Epithelial cell of esophagus (primary cell): Measurements from ENCODE around the gene EXOC6.
A peak's percentile ranks its signal among the peaks of the same experiment; 100 is the strongest.

ENCODE experiments used
- DNase-seq: peaks from one replicate; pipeline ENCODE4 v3.0.0; 2010; ENCODE audit warnings: low read depth
- H3K4me3 ChIP-seq: 2 replicates; pipeline ENCODE4 v1.5.1; 2011; ENCODE audit warnings: mild to moderate bottlenecking, low read length, control low read depth
- CTCF ChIP-seq: IDR thresholded peaks from 2 replicates; pipeline ENCODE4 v1.5.1; 2011; ENCODE audit warnings: low read depth, mild to moderate bottlenecking, low read length, control low read depth, inconsistent platforms; ENCODE audit not compliant: insufficient read depth; ENCODE audit errors: missing control alignments

The EXOC6 gene

GRCh38 chr10:93032105-93032808, 183.9 kb downstream of the EXOC6 start:
- no peak for DNase-seq
- H3K4me3 ChIP-seq, result no peak overlapping the region
- TF ChIP-seq CTCF, result no peak

- no peak overlapping the region for H3K4me3 ChIP-seq
- TF ChIP-seq CTCF, result no peak
- no peak for DNase-seq
Measured at GRCh38 chr10:93032809-93033137, 184.5 kb downstream of the EXOC6 start.

- no peak overlapping the region for H3K4me3 ChIP-seq
- TF ChIP-seq CTCF, result no peak
- no peak for DNase-seq
Measured at GRCh38 chr10:93034426-93034825, 186.1 kb downstream of the EXOC6 start.

- no peak for DNase-seq
- TF ChIP-seq CTCF, result no peak
- H3K4me3 ChIP-seq, result no peak overlapping the region
Measured at GRCh38 chr10:93039110-93039509, 190.8 kb downstream of the EXOC6 start.

GRCh38 chr10:93039721-93040120, 191.4 kb downstream of the EXOC6 start:
- DNase-seq, result peak; percentile 52
- TF ChIP-seq CTCF, result peak; percentile 81

GRCh38 chr10:93054486-93054885, 206.2 kb downstream of the EXOC6 start:
- TF ChIP-seq CTCF, result no peak
- no peak overlapping the region for H3K4me3 ChIP-seq
- no peak for DNase-seq

More at GRCh38 chr10:93039721-93040120, 191.4 kb downstream of the EXOC6 start:
- no peak overlapping the region for H3K4me3 ChIP-seq

GRCh38 chr10:93058139-93058538, 209.8 kb downstream of the EXOC6 start:
- H3K4me3 ChIP-seq, result no peak overlapping the region
- TF ChIP-seq CTCF, result no peak
- DNase-seq, result no peak
